SK-N-MC (cell line): Measurements from ENCODE around the gene TGFBR3.

Source experiments
- EZH2 ChIP-seq: fragments of 200-600 bp; sonication (generic); IDR thresholded peaks from one replicate; pipeline ENCODE4 v1.6.1; 2017; ENCODE audit warnings: antibody characterized with exemption
- POLR2AphosphoS5 ChIP-seq: IDR thresholded peaks from 2 replicates; pipeline ENCODE4 v1.6.1; 2012; ENCODE audit warnings: mild to moderate bottlenecking, low read depth, low read length, borderline replicate concordance

DNA sequence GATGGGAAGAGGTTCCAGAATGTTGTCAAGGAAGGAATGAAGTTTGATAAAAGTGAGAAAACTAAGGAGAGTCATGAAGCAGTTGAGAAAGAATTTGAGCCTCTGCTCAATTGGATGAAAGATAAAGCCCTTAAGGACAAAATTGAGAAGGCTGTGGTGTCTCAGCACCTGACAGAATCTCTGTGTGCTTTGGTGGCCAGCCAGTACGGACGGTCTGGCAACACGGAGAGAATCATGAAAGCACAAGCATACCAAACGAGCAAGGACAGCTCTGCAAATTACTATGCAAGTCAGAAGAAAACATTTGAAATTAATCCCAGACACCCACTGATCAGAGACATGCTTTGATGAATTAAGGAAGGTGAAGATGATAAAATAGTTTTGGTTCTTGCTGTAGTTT lies 242.5 kb downstream of the TGFBR3 start:
- no peak for TF ChIP-seq EZH2
- TF ChIP-seq POLR2AphosphoS5: no peak
